Inflammatory macrophage treated with lipopolysaccharide for 1 hour (primary cell): ENCODE measurements around the gene SNX25.
"Not testable (repeated sequence)": the region's sequence is repeated elsewhere in the genome, so short reads cannot be mapped to it uniquely, and the experiment has no call there.

Experiments used
- DNase-seq, 2 donors: peaks; one replicate each; pipeline ENCODE4 v3.0.0-alpha.2; 2020 to 2022

The SNX25 gene

GRCh38 chr4:185351691-185352090 is 142.3 kb downstream of the SNX25 start:
- DNase-seq: no peak

- no peak for DNase-seq
These were observed 142.8 kb downstream of the SNX25 start for GRCh38 chr4:185352202-185352601.

GRCh38 chr4:185352741-185353140 is 143.3 kb downstream of the SNX25 start:
- DNase-seq: no peak

- DNase-seq: no peak
These were observed 147.8 kb downstream of the SNX25 start for GRCh38 chr4:185357211-185357610.

GRCh38 chr4:185357733-185358440 is 148.5 kb downstream of the SNX25 start:
- DNase-seq: no peak

- DNase-seq: no peak
These were observed 149.1 kb downstream of the SNX25 start for GRCh38 chr4:185358514-185358913.

- no peak for DNase-seq
These were observed 149.6 kb downstream of the SNX25 start for GRCh38 chr4:185358959-185359358.

- DNase-seq: no peak
These were observed 150.5 kb downstream of the SNX25 start for GRCh38 chr4:185359767-185360446.

- DNase-seq: no peak
These were observed 152.5 kb downstream of the SNX25 start for GRCh38 chr4:185361872-185362271.

- DNase-seq: not testable (repeated sequence)
These were observed 153.2 kb downstream of the SNX25 start for GRCh38 chr4:185362570-185362969.

GRCh38 chr4:185363251-185363650 is 153.9 kb downstream of the SNX25 start:
- no peak for DNase-seq

GRCh38 chr4:185364886-185365285 is 155.5 kb downstream of the SNX25 start:
- no peak for DNase-seq

GRCh38 chr4:185369731-185370130 is 160.3 kb downstream of the SNX25 start:
- no peak for DNase-seq

- DNase-seq: no peak
These were observed 161.0 kb downstream of the SNX25 start for GRCh38 chr4:185370268-185370949.

- no peak for DNase-seq
These were observed 162.3 kb downstream of the SNX25 start for GRCh38 chr4:185371702-185372101.

GRCh38 chr4:185374027-185374426 is 164.6 kb downstream of the SNX25 start:
- DNase-seq: no peak

GRCh38 chr4:185374573-185374972 is 165.2 kb downstream of the SNX25 start:
- no peak for DNase-seq

GRCh38 chr4:185378264-185378663 is 168.9 kb downstream of the SNX25 start:
- DNase-seq: no peak

- no peak for DNase-seq
These were observed 170.2 kb downstream of the SNX25 start for GRCh38 chr4:185379326-185380295.

- no peak for DNase-seq
These were observed 170.9 kb downstream of the SNX25 start for GRCh38 chr4:185380320-185380719.

GRCh38 chr4:185381288-185382196 is 172.1 kb downstream of the SNX25 start:
- DNase-seq: no peak

GRCh38 chr4:185382754-185383153 is 173.4 kb downstream of the SNX25 start:
- no peak for DNase-seq
